ENCODE data around the gene SLC25A25.

SLC25A25 gene

DNA sequence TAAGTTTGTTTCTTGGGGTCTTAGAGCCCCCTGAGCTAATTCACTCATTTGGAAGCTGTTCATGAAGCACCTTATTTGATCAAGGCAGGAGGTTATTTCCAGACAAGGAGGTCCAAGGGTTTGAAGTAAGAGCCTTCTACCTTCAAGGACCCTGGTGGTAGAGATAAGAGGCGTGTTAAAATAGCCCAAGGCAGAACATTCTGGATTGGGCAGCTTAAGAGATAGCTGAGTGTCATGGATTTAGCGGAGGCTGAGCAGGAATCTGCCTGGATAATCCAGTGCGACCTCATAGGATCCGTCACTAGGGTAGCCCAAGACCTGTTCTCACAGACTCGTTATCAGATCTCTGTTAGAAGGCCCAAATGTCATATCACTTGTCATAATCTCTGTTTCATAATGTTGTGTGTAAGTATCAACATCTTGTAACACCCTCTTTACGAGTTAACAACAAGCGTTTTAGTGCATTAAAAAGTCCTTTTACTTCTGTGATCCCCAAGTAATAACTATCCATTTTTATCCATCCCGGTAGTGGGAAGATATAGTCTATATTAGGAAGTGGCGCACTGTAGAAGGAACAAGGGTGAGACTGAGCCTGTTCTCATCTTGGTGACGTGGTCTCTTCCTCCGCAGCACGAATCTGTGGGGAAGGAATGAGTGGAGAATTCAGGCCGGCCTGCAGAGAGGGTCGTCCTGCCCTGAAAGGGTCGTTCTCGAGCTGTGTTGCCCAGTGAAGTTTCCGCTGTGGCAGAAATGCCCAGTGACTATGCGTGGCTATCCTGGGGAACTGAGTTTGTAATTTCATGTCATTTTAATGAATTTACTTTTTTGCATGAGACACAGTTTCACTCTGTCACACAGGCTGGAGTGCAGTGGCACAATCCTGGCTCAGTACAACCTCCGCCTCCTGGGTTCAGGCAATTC lies 28.8 kb downstream of the SLC25A25 start:
- DNase-seq (ENCODE audit: low spot score): no peak

DNA sequence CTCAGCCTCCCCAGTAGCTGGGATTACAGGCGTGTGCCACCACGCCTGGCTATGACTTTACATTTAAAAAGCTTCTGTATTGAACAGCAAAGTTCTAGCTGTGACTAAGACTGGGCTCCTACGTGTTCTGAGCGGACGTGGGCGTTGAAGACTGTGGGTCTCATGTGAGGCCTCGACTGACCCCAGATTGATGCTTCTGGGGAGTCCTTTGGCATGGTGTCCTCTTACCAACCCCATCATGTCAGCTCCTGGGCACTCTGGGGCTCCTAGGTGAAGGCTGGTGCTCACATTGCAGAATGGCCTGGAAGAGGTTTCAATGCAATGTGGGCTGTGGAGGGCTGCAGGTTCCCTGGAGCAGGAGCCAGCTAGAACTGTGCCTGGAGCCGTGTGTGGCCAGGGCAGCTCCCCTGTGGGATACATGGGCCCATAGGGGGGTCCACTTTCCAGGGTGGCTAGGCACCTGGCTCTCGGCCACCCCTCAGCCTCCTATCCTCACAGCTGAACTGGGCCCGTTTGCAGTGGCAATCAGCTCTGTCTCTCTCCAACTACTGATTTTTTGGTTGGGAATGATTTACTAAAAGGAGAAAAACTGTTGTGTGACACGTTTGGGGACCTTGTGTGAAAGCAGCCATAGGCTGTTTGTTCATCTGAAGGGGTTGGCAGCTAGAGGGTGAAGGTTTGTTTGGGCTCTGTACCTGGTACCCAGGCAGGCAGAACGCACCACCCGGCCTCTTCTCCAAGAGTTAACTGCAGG lies 29.7 kb downstream of the SLC25A25 start:
- no peak for DNase-seq (ENCODE audit: low spot score)

DNA sequence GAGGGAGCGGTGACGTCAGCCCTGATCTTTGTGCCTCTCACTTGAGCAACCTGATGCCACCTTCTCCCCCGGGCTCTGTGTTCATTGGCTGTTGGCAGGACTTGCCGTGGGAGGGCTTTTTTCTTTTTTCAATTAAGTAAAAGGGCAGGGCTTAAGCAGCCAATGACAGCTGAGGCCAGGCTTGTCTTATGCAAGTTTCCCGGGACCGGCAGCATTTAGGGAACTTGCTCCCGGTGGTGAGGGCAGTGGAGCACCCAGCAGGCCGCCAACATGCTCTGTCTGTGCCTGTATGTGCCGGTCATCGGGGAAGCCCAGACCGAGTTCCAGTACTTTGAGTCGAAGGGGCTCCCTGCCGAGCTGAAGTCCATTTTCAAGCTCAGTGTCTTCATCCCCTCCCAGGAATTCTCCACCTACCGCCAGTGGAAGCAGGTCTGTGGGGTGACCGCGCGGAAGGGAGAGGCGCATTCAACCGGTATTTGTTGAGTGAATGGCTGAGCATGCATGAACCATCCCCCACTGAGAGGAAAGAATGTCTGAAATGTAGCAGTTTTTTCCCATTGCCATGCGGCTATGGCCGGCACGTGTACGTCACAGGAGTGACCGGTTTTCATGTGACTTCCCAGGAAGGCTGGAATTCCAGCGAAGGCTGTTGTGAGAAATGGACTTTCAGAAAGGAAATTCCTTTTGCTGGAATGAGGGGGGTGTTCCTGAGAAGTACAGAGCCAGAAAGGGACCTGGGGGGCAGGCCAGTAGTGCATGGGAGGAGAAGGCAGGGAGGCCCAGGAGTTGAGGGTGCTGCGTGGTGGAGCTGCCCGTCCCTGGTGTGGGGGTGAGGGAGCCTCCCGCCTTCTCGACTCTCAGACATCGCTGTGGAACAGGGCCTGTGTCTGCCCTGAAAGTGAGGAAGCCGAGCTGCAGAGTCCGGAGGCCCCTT lies 30.5 kb downstream of the SLC25A25 start:
- DNase-seq (ENCODE audit: low spot score): peak; percentile 90

DNA sequence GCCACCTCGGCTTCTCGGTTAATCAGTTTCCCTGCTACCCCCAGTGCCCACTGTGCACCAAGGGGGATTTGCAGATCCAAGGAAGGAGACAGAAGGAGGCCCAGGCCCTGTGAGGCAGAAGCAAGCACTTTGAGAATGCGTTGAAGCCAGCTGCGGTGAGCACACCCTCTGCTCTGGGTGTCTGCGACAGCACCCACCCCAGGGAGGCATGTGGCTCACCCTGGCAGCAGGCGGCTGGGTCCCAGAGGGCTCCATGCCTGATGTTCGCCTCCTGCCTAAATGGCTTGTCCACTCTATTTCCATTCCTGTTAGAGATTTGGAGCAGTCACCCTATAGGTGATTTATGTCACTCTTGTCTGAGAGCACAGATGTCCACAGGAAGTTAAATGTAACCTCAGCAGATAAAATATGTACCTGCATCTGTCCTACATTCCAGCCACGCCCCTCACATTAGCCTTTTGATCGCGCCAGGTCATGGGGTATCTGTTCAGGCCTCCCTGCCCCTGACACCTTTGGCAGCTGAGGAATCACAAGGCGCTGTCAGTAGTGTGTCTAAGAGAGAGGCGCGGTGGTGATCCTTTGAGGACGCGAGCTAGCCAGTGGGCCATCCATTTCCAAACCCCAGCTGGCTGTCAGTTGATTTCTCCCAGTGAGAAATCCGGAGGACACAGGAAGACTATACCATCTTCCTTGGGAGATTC lies 31.3 kb downstream of the SLC25A25 start:
- peak; percentile 46 for DNase-seq (ENCODE audit: low spot score)

DNA sequence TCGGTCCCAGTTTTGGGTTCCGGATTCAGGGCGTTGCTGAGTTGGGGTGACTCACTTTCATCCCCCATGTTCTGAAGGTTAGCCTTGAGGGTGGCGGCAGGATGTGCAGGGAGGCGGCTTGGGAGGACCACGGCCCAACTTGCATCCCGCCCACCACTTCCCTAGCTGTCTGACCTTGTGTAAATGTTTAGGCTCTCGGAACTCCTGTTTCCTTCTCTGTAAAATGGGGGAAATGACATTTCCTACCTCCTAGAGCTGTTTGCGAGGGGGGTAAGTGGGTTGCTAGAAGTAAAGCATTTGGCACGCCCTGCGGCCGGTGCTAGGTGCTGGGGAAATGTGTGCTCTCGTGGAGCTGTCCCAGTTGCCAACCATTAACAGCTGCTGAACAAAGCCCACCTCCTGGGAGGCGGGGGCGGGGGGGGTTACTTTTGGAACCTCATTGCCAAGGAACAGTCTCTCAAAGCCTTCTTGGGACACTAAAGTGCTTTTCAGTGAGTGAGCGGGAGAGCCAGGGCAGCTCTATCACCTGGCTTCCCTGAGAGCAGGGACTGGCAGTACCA lies 32.0 kb downstream of the SLC25A25 start:
- DNase-seq (ENCODE audit: low spot score): no peak

DNA sequence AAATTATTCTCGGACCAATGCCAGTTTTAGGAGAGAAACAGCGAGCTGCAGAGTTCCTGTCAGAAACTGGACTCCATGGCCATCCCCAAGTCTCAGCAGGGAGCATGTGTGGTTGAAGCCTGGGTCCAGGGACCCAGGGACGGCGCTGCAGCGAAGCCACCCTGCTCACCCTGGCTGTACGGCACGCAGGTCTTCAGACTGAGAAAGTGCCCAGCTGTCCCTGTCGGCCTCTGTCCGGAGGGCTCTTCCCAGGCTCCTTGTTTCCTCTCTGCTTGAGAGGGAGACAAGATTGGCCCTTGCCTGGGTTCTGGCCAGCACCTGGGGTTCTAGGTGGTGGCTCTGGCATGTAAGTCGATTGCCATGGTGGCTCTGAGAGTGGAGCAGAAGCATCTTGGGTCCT lies 32.5 kb downstream of the SLC25A25 start:
- DNase-seq (ENCODE audit: low spot score): no peak

DNA sequence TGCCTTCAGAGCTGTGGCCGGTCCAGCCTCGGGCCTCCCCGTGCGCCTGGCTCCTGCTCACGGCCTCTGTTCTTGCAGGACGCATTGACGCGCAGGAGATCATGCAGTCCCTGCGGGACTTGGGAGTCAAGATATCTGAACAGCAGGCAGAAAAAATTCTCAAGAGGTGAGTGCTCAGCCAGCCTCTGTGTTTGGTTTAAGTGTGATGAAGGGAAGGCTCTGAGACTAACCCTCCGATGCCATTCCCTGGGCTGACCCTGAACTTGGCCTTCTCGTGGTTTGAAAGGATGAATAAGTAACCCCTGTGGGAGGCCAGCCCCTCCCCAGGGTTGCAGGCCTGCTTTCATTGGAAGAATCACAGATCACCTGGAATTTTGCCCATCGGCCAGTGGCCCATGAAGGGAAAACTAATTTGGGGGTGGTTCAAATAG lies 33.2 kb downstream of the SLC25A25 start:
- no peak for DNase-seq (ENCODE audit: low spot score)

DNA sequence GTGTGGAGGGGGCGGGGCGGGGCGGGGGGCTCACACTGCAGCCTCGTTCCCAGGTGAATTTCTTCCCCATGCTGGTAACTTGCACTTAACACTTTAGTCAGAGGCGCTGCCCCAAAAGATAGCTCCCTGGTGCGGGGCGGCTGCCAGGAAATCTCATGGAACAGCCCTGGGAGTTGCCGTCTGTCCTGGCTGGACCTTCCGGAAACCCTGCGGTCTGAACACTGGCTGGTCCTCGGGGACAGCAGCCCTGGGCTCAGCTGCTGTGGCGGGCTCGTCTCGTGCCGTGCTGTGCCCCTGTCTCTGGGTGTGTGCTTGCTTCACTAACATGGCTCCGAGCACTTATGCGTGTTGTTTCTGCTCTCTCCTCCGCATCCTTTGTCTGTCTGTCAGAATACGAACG lies 33.7 kb downstream of the SLC25A25 start:
- no peak for DNase-seq (ENCODE audit: low spot score)

DNA sequence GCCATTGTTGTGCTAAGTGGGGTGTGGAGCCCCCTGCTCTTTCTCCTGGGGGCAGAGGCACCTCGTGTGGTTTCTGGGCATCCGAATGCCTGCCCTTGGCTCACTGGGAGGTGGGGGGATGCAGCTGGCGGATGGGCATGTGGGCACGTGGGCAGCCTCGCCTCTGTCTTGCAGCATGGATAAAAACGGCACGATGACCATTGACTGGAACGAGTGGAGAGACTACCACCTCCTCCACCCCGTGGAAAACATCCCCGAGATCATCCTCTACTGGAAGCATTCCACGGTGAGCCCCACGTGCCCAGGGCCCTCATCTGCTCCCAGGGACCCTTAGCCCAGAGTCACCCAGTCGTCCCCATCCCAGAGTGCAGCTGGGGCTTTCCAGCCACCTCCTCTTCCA lies 34.2 kb downstream of the SLC25A25 start:
- no peak for DNase-seq (ENCODE audit: low spot score)

DNA sequence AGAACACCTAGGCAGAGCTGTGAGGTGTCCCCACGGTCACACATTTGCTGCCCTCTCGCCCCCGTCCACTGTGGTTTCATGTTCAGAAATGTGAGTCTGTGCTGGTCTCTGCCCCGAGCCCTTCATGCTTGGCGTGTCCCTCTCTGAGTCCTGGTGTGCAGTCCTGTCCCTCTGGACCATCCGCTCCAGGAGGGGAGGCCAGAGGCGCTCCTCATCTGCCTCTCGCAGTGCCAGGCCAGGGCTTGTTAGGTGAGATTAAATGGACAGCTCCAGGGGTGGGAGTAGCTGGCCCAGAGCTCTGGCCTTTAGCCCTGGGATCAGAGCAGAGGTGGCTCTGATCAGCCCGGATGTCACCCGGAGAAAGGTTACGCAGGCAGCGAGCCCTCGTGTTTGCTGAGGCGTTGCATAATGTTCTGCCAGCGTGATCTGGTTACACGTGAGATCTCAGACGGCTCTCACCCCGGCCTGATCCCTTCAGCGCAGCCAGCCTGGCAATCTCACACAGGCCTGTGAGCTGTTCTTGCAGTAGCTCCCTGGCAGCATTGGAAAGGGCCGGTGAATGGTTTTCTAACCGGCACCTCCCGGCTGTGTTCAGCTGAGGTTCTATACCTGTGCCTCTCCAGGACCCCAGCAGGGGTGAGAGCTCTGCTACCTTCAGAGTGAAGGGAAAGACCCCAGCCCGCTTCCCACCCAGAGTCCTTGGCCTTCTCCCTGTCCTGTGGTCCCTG lies 35.0 kb downstream of the SLC25A25 start:
- DNase-seq (ENCODE audit: low spot score): no peak

DNA sequence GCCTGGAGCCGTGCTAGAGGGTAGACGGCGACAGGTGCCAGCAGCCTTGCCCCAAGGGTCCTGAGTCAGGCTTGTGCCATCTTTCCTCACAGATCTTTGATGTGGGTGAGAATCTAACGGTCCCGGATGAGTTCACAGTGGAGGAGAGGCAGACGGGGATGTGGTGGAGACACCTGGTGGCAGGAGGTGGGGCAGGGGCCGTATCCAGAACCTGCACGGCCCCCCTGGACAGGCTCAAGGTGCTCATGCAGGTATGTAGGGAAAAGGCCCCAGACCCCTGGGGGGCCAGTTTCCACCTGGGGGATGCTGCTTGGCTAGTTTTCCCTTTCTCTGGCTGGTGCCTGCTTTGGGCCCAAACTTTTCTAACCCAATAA lies 35.5 kb downstream of the SLC25A25 start:
- DNase-seq (ENCODE audit: low spot score): no peak

DNA sequence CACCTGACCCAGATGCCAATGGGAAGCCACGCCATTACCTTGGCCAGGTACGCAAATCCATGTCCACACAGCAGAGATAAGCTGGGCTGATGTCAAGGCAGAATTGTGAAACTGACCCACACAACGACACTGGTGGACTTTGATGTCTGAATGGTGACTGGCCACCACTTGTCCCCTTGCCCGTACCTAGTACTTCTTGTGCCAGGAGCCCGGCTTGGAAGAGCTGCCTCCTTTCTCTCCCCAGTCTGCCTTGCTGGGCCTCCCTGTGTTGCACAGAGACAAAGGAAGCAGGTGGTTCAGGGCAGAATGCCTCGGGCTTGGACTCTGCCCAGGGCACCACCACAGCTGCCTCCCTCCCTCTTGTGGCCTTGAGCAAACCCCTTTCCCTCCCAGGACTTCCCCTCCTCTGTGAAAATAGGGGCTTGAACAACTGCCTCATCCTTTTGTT lies 36.2 kb downstream of the SLC25A25 start:
- no peak for DNase-seq (ENCODE audit: low spot score)

DNA sequence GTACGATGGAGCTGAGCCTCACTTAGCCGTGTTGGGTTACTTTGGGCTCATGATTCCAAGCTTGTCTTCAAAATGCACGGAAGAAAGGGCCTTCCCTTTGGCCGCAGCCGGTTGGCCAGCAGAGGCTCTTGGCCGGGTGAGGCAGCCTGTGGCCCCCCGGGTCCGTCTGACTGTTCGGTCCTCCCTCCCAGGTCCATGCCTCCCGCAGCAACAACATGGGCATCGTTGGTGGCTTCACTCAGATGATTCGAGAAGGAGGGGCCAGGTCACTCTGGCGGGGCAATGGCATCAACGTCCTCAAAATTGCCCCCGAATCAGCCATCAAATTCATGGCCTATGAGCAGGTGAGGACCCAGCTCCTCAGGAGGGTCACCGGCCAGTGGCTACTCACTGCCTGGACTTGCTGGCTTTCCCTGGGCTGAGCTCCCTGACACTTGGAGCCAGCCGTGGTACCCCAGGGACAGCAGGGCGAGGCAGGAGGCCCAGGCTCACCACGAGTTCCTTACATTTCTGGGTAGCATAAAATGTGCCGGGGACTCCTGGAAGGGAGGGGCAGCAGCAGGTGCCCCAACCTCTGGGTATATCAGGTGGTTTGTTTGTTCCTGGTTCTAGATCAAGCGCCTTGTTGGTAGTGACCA lies 37.6 kb downstream of the SLC25A25 start:
- no peak for DNase-seq (ENCODE audit: low spot score)

DNA sequence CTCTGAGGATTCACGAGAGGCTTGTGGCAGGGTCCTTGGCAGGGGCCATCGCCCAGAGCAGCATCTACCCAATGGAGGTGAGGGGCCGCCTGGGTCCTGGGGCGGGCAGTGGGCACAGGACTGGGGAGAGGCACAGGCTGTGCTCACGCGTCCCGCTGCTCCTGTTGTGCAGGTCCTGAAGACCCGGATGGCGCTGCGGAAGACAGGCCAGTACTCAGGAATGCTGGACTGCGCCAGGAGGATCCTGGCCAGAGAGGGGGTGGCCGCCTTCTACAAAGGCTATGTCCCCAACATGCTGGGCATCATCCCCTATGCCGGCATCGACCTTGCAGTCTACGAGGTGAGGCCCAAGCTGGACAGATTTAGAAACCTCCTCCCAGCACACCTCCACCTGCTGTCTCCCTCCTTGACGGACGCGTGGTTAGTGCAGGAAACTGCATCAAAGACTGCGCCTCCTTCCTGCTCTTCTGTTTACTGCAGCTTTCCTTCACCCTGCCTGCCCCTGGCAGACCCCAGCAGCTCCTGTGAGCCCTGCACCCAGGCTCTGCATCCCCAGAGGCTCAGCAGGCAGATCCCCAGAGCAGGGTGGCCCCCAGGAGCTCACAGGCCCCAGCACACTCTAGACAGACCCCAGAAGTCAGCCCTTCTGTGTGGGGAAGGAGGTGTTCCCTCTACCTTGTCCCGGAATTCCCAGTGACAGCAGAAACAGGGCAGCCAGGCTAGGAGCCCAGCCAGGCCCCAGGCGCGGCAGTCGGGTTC lies 38.3 kb downstream of the SLC25A25 start:
- DNase-seq (ENCODE audit: low spot score): no peak

DNA sequence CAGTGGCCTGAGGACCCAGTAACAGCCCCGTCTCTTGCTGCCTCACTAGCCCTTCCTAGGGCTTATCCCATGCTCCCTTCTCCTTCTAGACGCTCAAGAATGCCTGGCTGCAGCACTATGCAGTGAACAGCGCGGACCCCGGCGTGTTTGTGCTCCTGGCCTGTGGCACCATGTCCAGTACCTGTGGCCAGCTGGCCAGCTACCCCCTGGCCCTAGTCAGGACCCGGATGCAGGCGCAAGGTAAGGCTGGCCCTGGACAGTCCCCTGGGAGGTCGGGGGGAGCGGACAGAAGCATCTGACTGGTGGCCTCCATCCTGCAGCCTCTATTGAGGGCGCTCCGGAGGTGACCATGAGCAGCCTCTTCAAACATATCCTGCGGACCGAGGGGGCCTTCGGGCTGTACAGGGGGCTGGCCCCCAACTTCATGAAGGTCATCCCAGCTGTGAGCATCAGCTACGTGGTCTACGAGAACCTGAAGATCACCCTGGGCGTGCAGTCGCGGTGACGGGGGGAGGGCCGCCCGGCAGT lies 39.0 kb downstream of the SLC25A25 start:
- no peak for DNase-seq (ENCODE audit: low spot score)

DNA sequence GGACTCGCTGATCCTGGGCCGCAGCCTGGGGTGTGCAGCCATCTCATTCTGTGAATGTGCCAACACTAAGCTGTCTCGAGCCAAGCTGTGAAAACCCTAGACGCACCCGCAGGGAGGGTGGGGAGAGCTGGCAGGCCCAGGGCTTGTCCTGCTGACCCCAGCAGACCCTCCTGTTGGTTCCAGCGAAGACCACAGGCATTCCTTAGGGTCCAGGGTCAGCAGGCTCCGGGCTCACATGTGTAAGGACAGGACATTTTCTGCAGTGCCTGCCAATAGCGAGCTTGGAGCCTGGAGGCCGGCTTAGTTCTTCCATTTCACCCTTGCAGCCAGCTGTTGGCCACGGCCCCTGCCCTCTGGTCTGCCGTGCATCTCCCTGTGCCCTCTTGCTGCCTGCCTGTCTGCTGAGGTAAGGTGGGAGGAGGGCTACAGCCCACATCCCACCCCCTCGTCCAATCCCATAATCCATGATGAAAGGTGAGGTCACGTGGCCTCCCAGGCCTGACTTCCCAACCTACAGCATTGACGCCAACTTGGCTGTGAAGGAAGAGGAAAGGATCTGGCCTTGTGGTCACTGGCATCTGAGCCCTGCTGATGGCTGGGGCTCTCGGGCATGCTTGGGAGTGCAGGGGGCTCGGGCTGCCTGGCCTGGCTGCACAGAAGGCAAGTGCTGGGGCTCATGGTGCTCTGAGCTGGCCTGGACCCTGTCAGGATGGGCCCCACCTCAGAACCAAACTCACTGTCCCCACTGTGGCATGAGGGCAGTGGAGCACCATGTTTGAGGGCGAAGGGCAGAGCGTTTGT lies 39.6 kb downstream of the SLC25A25 start:
- no peak for DNase-seq (ENCODE audit: low spot score)

DNA sequence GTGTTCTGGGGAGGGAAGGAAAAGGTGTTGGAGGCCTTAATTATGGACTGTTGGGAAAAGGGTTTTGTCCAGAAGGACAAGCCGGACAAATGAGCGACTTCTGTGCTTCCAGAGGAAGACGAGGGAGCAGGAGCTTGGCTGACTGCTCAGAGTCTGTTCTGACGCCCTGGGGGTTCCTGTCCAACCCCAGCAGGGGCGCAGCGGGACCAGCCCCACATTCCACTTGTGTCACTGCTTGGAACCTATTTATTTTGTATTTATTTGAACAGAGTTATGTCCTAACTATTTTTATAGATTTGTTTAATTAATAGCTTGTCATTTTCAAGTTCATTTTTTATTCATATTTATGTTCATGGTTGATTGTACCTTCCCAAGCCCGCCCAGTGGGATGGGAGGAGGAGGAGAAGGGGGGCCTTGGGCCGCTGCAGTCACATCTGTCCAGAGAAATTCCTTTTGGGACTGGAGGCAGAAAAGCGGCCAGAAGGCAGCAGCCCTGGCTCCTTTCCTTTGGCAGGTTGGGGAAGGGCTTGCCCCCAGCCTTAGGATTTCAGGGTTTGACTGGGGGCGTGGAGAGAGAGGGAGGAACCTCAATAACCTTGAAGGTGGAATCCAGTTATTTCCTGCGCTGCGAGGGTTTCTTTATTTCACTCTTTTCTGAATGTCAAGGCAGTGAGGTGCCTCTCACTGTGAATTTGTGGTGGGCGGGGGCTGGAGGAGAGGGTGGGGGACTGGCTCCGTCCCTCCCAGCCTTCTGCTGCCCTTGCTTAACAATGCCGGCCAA lies 40.4 kb downstream of the SLC25A25 start:
- no peak for DNase-seq (ENCODE audit: low spot score)
